ENCODE measurements around the gene MAPK1IP1L. TPM values are rescaled to one million over a fixed set of nuclear protein-coding genes. Genes with fewer than 3 reads are reported as not detected.

Gene MAPK1IP1L
- total RNA-seq, 1 donor from 2014 or later: 85.0 TPM

DNA sequence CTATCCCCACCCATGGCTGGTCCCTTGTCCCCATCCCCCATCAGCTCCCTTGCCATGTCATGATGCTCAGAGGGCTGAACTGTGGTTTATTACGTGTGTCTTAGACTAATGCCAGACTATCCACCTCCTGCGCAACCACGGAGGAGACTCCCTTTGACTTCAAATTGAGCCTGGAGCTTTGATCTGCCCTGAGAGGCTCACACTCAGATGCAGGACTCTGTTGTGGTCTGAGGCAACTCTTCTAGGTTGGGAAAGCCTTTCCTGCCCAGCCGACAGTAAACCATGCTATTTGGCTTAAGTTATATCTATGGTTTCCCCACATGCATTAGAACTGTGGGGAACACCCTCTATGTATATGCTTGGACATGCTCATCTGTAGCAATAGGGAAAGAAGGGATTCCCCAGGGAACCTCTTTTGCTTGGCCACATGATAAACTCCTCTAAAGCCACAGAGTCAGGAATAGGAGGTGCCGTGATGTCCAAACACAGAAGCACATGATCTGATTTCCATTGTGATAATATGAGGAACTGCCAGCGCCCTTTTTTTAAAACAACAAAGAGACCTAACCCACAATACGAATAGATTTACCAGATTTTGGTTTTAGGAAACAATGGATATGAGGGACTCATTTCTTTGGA, 66.5 kb downstream of the MAPK1IP1L start:
- Mint-ChIP-seq H3K36me3 (ENCODE audit: low read depth) (no peaks in the 10 kb centered on the region), H3K27me3 (ENCODE audit: low read depth) (no peaks in the 10 kb centered on the region), H3K4me1 (ENCODE audit: low read depth) (peaks cover 27% of the 10 kb centered on the region), H3K4me3 (ENCODE audit: unreplicated experiment) (no peak overlapping the region), H3K9me3 (ENCODE audit: low read depth) (no peaks in the 10 kb centered on the region), H3K27ac (ENCODE audit: unreplicated experiment) (no peak overlapping the region)
- no peak for DNase-seq (ENCODE audit: low spot score)
- no peak for TF ChIP-seq CTCF (IDR thresholded peaks at IDR 0.05)

DNA sequence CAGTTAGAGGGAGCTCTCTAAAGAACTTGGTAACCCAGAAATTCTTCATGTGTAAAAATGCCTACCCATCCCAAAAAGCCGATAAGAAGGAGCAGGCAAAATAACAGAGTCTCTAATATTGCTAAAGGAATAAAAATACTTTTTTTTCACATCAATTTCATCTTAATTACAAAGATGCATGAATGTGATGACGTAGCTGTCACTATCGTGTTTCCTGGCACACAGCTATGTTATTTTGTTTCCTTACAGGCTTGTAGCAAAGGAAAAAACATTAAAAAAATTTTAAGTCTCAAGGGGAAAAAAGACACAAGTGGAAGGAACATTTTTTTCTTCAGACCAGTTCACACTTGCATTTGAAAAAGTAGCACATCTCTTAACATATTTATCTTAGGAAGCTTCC, 67.3 kb downstream of the MAPK1IP1L start:
- Mint-ChIP-seq H3K27me3 (ENCODE audit: low read depth) (no peaks in the 10 kb centered on the region), H3K4me1 (ENCODE audit: low read depth) (peaks cover 35% of the 10 kb centered on the region), H3K9me3 (ENCODE audit: low read depth) (no peaks in the 10 kb centered on the region), H3K36me3 (ENCODE audit: low read depth) (no peaks in the 10 kb centered on the region), H3K27ac (ENCODE audit: unreplicated experiment) (no peak overlapping the region), H3K4me3 (ENCODE audit: unreplicated experiment) (no peak overlapping the region)
- no peak for TF ChIP-seq CTCF (IDR thresholded peaks at IDR 0.05)
- DNase-seq (ENCODE audit: low spot score): no peak

Other genes starting within 250 kb of the MAPK1IP1L start
- gene GCH1, start 148.8 kb upstream of the MAPK1IP1L start, total RNA-seq: 0.56 to 1.4 TPM (median 0.95 TPM) in 3 replicates
- 7.1 to 15.0 TPM (median 7.6 TPM) in 3 replicates for gene WDHD1, start 24.5 kb upstream of the MAPK1IP1L start, total RNA-seq
- gene SOCS4, start 24.4 kb upstream of the MAPK1IP1L start, total RNA-seq: 23.6 to 29.0 TPM (median 25.0 TPM) in 3 replicates
- 53.5 to 56.2 TPM (median 54.1 TPM) in 3 replicates for gene LGALS3, start 77.6 kb downstream of the MAPK1IP1L start, total RNA-seq
- 3.6 to 9.4 TPM (median 8.8 TPM) in 3 replicates for gene DLGAP5, start 139.9 kb downstream of the MAPK1IP1L start, total RNA-seq
- 16.2 to 18.9 TPM (median 18.2 TPM) in 3 replicates for gene FBXO34, start 219.8 kb downstream of the MAPK1IP1L start, total RNA-seq

Measured in chondrocyte (in vitro differentiated cells).